ENCODE measurements around the gene EGFL7.

Gene EGFL7

GRCh38 chr9:136626740-136627642 lies 35.7 kb upstream of the EGFL7 start:
- Histone ChIP-seq H3K36me3 (ENCODE audit: control insufficient read depth in 2 of 2, insufficient read depth in 1 of 2, low read length in 2 of 2) (no peaks in the 10 kb centered on the region), H3K9me3 (ENCODE audit: control insufficient read depth, insufficient read depth, low read depth, low read length) (no peaks in the 10 kb centered on the region), H3K4me1 (ENCODE audit: control insufficient read depth, insufficient read depth, low read length) (no peaks in the 10 kb centered on the region; the same call in 1 of the 2 replicates), H3K27ac (ENCODE audit: extremely low read depth, low read depth, low read length) (no peak overlapping the region), H3K4me3 (ENCODE audit: low read depth, low read length) (no peak overlapping the region)
- ChIA-PET POLR2A (interaction anchor here (2.5 kb wide), 1 partner anchor 142 kb away, joined by 7 read pairs; no protein-coding TSS in a partner anchor), CTCF (interaction anchor here (0.9 to 9.3 kb wide), 3 partner anchors 139 to 314 kb away, joined by 3 to 360 read pairs (median 6); no protein-coding TSS in a partner anchor)
- 0 out of 2 replicates have a peak, but pooled peaks have one; percentile 15 for TF ChIP-seq GLIS2 (tag by site-specific recombination; IDR thresholded peaks at IDR 0.05)
- no peak for TF ChIP-seq GFI1B (tag by site-specific recombination; IDR thresholded peaks at IDR 0.05)
- TF ChIP-seq ZFP69B (tag by site-specific recombination; IDR thresholded peaks at IDR 0.05): no peak
- TF ChIP-seq ZBTB48 (tag by site-specific recombination; IDR thresholded peaks at IDR 0.05): 0 out of 2 replicates have a peak, but pooled peaks have one; percentile 27
- TF ChIP-seq ZIC2 (tag by site-specific recombination; IDR thresholded peaks at IDR 0.05): peak; percentile 47; the same call in 1 of the 2 replicates
- 0 out of 2 replicates have a peak, but pooled peaks have one; percentile 11 for TF ChIP-seq ZFHX2 (tag by site-specific recombination; conservative IDR thresholded peaks at IDR 0.05)
- no peak for TF ChIP-seq ZNF148 (tag by site-specific recombination; IDR thresholded peaks at IDR 0.05; ENCODE audit: borderline replicate concordance)
- TF ChIP-seq ZNF335 (tag by site-specific recombination; conservative IDR thresholded peaks at IDR 0.05): peak; percentile 73

- no peak overlapping the region for H3K4me3 ChIP-seq (ENCODE audit: low read depth, low read length)
- H3K9me3 ChIP-seq (ENCODE audit: control insufficient read depth, insufficient read depth, low read depth, low read length): no peaks in the 10 kb centered on the region
- no peaks in the 10 kb centered on the region; the same call in 1 of the 2 replicates for H3K4me1 ChIP-seq (ENCODE audit: control insufficient read depth, insufficient read depth, low read length)
- CTCF ChIA-PET: interaction anchor here (0.6 to 9.3 kb wide), 2 partner anchors 140 to 215 kb away, joined by 3 to 360 read pairs; no protein-coding TSS in a partner anchor
- H3K27ac ChIP-seq (ENCODE audit: extremely low read depth, low read depth, low read length): no peak overlapping the region
- no peaks in the 10 kb centered on the region for H3K36me3 ChIP-seq (ENCODE audit: control insufficient read depth in 2 of 2, insufficient read depth in 1 of 2, low read length in 2 of 2)
- TF ChIP-seq ZFP69B (tag by site-specific recombination; IDR thresholded peaks at IDR 0.05) (no peak), ZNF184 (tag by site-specific recombination; IDR thresholded peaks at IDR 0.05) (no peak), SP3 (tag by site-specific recombination; IDR thresholded peaks at IDR 0.05) (no peak), ZNF48 (tag by site-specific recombination; IDR thresholded peaks at IDR 0.05) (no peak), ZNF629 (tag by site-specific recombination; IDR thresholded peaks at IDR 0.05) (no peak), HOXD13 (CRISPR knock-in tag; IDR thresholded peaks at IDR 0.05; ENCODE audit: borderline replicate concordance) (no peak), ZNF24 (tag by site-specific recombination; IDR thresholded peaks at IDR 0.05) (no peak), MEIS1 (CRISPR knock-in tag; IDR thresholded peaks at IDR 0.05; ENCODE audit: borderline replicate concordance) (no peak), ZNF792 (tag by site-specific recombination; IDR thresholded peaks at IDR 0.05) (no peak), ZNF350 (tag by site-specific recombination; IDR thresholded peaks at IDR 0.05) (no peak), PRDM6 (tag by site-specific recombination; IDR thresholded peaks at IDR 0.05) (no peak), ZNF404 (tag by site-specific recombination; IDR thresholded peaks at IDR 0.05) (no peak), ZNF768 (tag by site-specific recombination; IDR thresholded peaks at IDR 0.05) (no peak)
- TF ChIP-seq, protein P1, sequence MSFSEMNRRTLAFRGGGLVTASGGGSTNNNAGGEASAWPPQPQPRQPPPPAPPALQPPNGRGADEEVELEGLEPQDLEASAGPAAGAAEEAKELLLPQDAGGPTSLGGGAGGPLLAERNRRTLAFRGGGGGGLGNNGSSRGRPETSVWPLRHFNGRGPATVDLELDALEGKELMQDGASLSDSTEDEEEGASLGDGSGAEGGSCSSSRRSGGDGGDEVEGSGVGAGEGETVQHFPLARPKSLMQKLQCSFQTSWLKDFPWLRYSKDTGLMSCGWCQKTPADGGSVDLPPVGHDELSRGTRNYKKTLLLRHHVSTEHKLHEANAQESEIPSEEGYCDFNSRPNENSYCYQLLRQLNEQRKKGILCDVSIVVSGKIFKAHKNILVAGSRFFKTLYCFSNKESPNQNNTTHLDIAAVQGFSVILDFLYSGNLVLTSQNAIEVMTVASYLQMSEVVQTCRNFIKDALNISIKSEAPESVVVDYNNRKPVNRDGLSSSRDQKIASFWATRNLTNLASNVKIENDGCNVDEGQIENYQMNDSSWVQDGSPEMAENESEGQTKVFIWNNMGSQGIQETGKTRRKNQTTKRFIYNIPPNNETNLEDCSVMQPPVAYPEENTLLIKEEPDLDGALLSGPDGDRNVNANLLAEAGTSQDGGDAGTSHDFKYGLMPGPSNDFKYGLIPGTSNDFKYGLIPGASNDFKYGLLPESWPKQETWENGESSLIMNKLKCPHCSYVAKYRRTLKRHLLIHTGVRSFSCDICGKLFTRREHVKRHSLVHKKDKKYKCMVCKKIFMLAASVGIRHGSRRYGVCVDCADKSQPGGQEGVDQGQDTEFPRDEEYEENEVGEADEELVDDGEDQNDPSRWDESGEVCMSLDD (tag by site-specific recombination; IDR thresholded peaks at IDR 0.05): no peak
- POLR2A ChIA-PET: no interaction called here
Observed at GRCh38 chr9:136627703-136628102, 35.0 kb upstream of the EGFL7 start.

Data from HEK293 (cell line).